Right renal cortex interstitium (tissue), 3 donors: ENCODE data around the gene ANKRD1. TPM values are rescaled to one million over a fixed set of nuclear protein-coding genes. Genes with fewer than 3 reads are reported as not detected.

Source experiments
- DNase-seq, 3 donors: peaks; one replicate each; pipeline ENCODE4 v3.0.0-alpha.2; 2013; ENCODE audit warnings: low read depth in 3 of 3, low spot score in 2 of 3
- polyA plus RNA-seq, 3 donors: library from polyadenylated mRNA; unstranded; fragments of 120-200 nt; gene quantifications; one replicate each; pipeline ENCODE4 v1.2.1, GENCODE V29; 2013; ENCODE audit not compliant: insufficient read length in 3 of 3

Gene ANKRD1
- polyA plus RNA-seq, 3 donors: 0.89 to 1.3 (median 1.1) TPM

GRCh38 chr10:90865401-90865800 is 55.5 kb downstream of the ANKRD1 start:
- no peak for DNase-seq

DNA sequence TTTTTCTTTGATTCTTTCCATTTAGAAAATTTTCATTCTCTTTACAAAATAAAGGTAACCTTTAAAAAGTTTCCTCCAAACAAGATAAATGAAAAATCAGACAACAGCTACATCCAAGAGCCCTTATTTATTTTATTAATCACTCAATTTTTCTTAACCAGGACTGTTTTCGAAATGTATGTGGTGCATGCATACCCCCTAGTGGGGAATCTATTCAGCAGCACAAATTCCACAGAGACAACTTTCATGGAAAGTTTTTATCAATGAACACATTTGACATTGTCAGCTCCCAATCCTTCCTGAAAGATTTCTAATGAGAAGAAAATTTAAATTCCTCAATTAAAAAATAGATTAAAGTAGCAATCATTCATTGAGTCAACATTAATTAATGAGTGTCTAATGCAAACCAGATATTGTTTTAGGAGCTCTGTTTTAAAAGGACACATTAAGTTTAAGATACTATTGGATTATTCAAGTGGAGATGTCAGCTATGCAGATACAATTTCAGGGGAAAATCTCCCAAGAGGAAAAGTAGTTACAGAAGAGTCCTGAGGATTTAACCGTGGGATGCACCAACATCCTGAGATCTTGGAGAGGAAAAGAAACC is 57.9 kb downstream of the ANKRD1 start:
- DNase-seq: no peak

Other genes starting within 250 kb of the ANKRD1 start
- gene HTR7, start 63.0 kb downstream of the ANKRD1 start, polyA plus RNA-seq: 1 to 10 TPM in 1 of 3 donors, under 1 TPM in 2; 0.57 to 1.1 (median 0.89) TPM
- 10 to 100 TPM; 52.1 to 59.6 (median 56.1) TPM for gene RPP30, start 49.1 kb downstream of the ANKRD1 start, polyA plus RNA-seq